Colonic mucosa (tissue), 4 donors: ENCODE results near the gene MCAT. TPM values are rescaled to one million over a fixed set of nuclear protein-coding genes. Genes with fewer than 3 reads are reported as not detected.
A peak's percentile ranks its signal among the peaks of the same experiment; 100 is the strongest.

Experiments
- DNase-seq: peaks from one replicate; pipeline ENCODE4 v3.0.0-alpha.2; 2020
- H3K27ac ChIP-seq: fragments of 200-600 bp; one replicate; pipeline ENCODE4 v1.8.0; 2021
- H3K27me3 ChIP-seq: fragments of 200-600 bp; one replicate; pipeline ENCODE4 v1.8.0; 2021
- H3K36me3 ChIP-seq: fragments of 200-600 bp; one replicate; pipeline ENCODE4 v1.8.0; 2021
- H3K4me1 ChIP-seq: fragments of 200-600 bp; one replicate; pipeline ENCODE4 v1.8.0; 2021; ENCODE audit warnings: mild to moderate bottlenecking
- H3K4me3 ChIP-seq: fragments of 200-600 bp; one replicate; pipeline ENCODE4 v1.8.0; 2021
- H3K9ac ChIP-seq, 2 donors: one replicate each; pipeline ENCODE4 v1.7.0; 2013; ENCODE audit warnings: control low read depth in 2 of 2, low read depth in 2 of 2, low read length in 2 of 2
- H3K9me3 ChIP-seq: fragments of 200-600 bp; one replicate; pipeline ENCODE4 v1.8.0; 2021
- intact Hi-C: fragments of 100-400 bp; cut with DNase I; formaldehyde crosslinking; loops from one replicate; pipeline ENCODE4 v1.14.1; 2022
- total RNA-seq, 2 donors: library from RNA; stranded (reverse); fragmentation: NEBNext Ultra II Directional in 1 of 2; extraction: Animal tissue kit (Norgen Biotek cat#: 25700) in 1 of 2; gene quantifications; one replicate each; pipeline ENCODE4 v1.2.1, GENCODE V29; 2021
- TF ChIP-seq, protein P1 (sequence below): fragments of 200-600 bp; IDR thresholded peaks from one replicate; pipeline ENCODE4 v1.8.0; 2022; ENCODE audit warnings: antibody characterized with exemption, mild to moderate bottlenecking
- donor health status: healthy.
- donor health status: DM: no; HTN: no; CAD: no.
- donor health status: DM: no; HTN: no; CAD: no.

MCAT gene
- 10 to 100 TPM; 17.9 to 35.1 TPM for total RNA-seq

GRCh38 chr22:43142880-43143562 is at the start of gene MCAT:
MCAT (minus strand) TSS chr22:43143398; CDS start chr22:43143348, 50 bp downstream.
- TF ChIP-seq, protein P1, sequence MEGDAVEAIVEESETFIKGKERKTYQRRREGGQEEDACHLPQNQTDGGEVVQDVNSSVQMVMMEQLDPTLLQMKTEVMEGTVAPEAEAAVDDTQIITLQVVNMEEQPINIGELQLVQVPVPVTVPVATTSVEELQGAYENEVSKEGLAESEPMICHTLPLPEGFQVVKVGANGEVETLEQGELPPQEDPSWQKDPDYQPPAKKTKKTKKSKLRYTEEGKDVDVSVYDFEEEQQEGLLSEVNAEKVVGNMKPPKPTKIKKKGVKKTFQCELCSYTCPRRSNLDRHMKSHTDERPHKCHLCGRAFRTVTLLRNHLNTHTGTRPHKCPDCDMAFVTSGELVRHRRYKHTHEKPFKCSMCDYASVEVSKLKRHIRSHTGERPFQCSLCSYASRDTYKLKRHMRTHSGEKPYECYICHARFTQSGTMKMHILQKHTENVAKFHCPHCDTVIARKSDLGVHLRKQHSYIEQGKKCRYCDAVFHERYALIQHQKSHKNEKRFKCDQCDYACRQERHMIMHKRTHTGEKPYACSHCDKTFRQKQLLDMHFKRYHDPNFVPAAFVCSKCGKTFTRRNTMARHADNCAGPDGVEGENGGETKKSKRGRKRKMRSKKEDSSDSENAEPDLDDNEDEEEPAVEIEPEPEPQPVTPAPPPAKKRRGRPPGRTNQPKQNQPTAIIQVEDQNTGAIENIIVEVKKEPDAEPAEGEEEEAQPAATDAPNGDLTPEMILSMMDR: no peak
- peak within 1 kb of the TSS; percentile 91 for H3K4me3 ChIP-seq
- DNase-seq: peak; percentile 85
- H3K9ac ChIP-seq: peak within 1 kb of the TSS; percentile 79 to 91
- no peaks in the 10 kb centered on the region for H3K9me3 ChIP-seq
- no peaks in the 10 kb centered on the region for H3K27me3 ChIP-seq
- intact Hi-C loops: no loop called here
- peak within 1 kb of the TSS; percentile 49 for H3K27ac ChIP-seq
- H3K4me1 ChIP-seq: peaks cover 8% of the 10 kb centered on the region
- H3K36me3 ChIP-seq: no peaks in the 10 kb centered on the region

DNA sequence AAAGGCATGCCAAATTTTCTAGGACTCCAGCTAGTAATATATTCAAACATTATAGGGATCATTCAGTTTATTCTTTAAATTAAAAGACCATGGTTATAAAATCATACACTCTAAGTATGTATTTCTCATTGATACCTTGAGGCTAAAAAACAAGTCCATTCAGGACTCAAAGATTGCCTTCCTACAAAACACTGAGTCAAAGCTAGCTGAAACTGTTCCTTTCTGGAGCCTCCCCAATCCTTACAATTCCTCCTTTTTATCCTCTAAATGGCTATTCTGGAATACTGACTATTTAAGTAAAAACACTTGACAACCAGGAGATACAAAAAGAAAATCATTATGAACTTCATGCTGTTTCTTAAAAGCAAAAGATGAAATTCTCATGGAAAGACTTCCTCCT is 48.6 kb upstream of the MCAT start:
- Histone ChIP-seq H3K4me1 (no peaks in the 10 kb centered on the region), H3K27ac (no peak overlapping the region), H3K4me3 (no peak overlapping the region), H3K9me3 (no peaks in the 10 kb centered on the region), H3K27me3 (no peaks in the 10 kb centered on the region), H3K9ac (no peak overlapping the region), H3K36me3 (no peaks in the 10 kb centered on the region)
- intact Hi-C loops: no loop called here
- no peak for DNase-seq
- TF ChIP-seq, protein P1: no peak

- Histone ChIP-seq H3K9ac (no peak overlapping the region), H3K27me3 (no peaks in the 10 kb centered on the region), H3K9me3 (no peaks in the 10 kb centered on the region), H3K4me3 (no peak overlapping the region), H3K4me1 (peaks cover 11% of the 10 kb centered on the region), H3K36me3 (no peaks in the 10 kb centered on the region), H3K27ac (no peak overlapping the region)
- TF ChIP-seq, protein P1: no peak
- no peak for DNase-seq
- intact Hi-C loops: no loop called here
Observed at GRCh38 chr22:43188829-43189545, 45.8 kb upstream of the MCAT start.

- no peaks in the 10 kb centered on the region for H3K27me3 ChIP-seq
- peak overlapping the region; percentile 31 for H3K4me3 ChIP-seq
- intact Hi-C loops: no loop called here
- peak; percentile 98 for DNase-seq
- H3K9me3 ChIP-seq: no peaks in the 10 kb centered on the region
- H3K9ac ChIP-seq: peak overlapping the region; percentile 51
- H3K36me3 ChIP-seq: no peaks in the 10 kb centered on the region
- TF ChIP-seq, protein P1: peak; percentile 65
- peaks cover 12% of the 10 kb centered on the region for H3K4me1 ChIP-seq
- peak overlapping the region; percentile 88 for H3K27ac ChIP-seq
Observed at GRCh38 chr22:43187171-43188099, 44.2 kb upstream of the MCAT start.
